Measurements from ENCODE around the gene DDX27.

Gene DDX27

DNA sequence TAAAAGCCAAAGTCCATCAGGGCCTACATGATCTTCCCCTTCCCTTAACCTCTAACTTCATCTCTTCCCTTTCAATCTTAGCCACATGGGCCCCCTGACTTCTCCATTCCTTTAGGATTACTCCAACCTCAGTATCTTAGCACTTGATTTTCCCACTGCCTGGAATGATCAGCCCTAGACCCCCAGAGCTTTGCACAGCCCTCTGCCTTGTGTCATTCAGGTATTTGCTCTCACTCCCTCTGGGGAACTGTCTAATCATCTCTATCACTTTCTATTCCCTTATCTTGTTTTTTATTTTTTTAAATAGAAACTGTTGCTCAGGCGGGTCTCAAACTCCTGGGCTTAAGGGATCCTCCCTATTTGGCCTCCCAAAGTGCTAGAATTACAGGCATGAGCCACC lies 72.0 kb downstream of the DDX27 start:
- no peak for DNase-seq

DNA sequence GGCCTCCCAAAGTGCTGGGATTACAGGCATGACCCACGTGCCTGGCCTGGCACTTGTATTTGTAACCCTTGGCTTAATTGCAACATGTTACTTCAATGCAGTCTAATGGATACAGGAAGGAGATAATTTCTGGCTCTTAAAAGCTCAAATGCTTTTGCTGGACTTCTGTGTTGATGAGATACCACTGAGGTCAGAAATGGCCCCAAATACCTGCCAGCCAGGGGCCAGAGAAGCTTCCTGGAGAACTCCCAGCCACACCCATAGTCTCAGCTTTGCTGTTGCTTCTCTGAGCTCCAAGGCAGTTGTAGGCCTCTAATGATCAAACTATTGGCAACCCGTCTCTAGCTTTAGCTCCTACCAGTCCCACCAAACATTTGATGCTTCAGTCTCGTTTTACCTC lies 72.8 kb downstream of the DDX27 start:
- no peak for DNase-seq

DNA sequence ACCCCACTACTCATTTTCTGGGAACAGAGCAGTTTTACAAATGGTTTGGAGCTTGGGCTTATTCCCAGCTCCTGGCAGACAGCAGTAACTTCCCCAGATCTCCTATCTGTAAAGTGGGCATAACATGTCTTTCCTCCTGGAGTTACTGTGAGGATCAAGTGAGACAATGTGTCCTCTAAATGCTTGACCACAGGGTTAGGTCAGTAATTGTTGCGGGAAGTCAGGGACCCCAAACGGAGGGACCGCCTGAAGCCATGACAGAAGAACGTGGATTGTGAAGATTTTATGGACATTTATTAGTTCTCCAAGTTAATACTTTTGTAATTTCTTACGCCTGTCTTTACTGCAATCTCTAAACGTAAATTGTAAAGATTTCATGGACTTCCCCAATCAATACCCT lies 73.9 kb downstream of the DDX27 start:
- no peak for DNase-seq

All from activated CD4-positive, alpha-beta T cell treated with anti-CD3 and anti-CD28 coated beads for 48 hours (primary cell).